Neuron (in vitro differentiated cells): Measurements from ENCODE around the gene CPNE2.
A peak's percentile ranks its signal among the peaks of the same experiment; 100 is the strongest.

ENCODE experiments used
- H2AFZ ChIP-seq: one replicate; pipeline ENCODE4 v1.6.1; 2013; ENCODE audit warnings: low read depth, mild to moderate bottlenecking, inconsistent platforms, low read length, moderate library complexity
- H3K27me3 ChIP-seq: one replicate; pipeline ENCODE4 v1.6.1; 2013; ENCODE audit warnings: low read length; ENCODE audit not compliant: insufficient read depth
- H3K36me3 ChIP-seq: one replicate; pipeline ENCODE4 v1.6.1; 2013; ENCODE audit warnings: low read length; ENCODE audit not compliant: insufficient read depth
- H3K4me1 ChIP-seq: one replicate; pipeline ENCODE4 v1.6.1; 2013; ENCODE audit warnings: low read length; ENCODE audit not compliant: insufficient read depth
- H3K4me3 ChIP-seq: 2 replicates; pipeline ENCODE4 v1.5.1; 2013; ENCODE audit warnings: mild to moderate bottlenecking, low read length, moderate library complexity
- H3K9me3 ChIP-seq: one replicate; pipeline ENCODE4 v1.6.1; 2013; ENCODE audit warnings: low read length

CPNE2 gene

DNA sequence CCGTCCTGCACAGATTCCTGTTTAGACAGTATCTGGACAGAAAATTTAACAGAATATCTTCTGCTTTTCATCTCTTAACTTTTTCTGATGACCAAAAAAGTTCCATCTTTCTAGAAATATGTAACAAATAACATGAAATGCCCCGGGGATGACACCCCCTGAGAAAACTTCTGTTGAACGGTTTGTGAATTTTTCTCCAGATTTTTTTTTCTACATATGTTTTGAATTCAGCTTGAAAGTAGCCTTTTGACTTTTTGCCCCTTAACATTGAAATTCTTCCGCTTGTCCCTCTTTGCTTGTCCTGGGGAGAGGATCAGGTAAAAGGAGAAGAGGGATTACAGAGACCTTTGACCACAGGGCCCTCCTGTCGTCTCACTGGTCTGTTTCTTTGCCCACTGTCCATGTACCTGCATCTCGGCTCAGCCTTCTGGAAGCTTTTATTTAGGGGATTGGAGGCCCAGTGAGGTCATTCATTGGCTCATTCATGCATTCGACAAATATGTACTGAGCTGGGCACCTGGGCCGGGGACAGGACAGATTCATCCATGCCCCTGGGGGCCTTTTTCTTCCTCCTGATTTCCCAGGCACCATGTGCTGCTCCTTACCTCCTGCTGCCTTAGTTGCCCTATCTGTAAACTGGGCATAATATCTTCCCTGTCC is 19.6 kb upstream of the CPNE2 start:
- Histone ChIP-seq H3K4me1 (no peaks in the 10 kb centered on the region), H3K27me3 (peaks cover 10% of the 10 kb centered on the region), H3K4me3 (no peak overlapping the region), H2AFZ (no peak overlapping the region), H3K36me3 (no peaks in the 10 kb centered on the region), H3K9me3 (no peaks in the 10 kb centered on the region)

DNA sequence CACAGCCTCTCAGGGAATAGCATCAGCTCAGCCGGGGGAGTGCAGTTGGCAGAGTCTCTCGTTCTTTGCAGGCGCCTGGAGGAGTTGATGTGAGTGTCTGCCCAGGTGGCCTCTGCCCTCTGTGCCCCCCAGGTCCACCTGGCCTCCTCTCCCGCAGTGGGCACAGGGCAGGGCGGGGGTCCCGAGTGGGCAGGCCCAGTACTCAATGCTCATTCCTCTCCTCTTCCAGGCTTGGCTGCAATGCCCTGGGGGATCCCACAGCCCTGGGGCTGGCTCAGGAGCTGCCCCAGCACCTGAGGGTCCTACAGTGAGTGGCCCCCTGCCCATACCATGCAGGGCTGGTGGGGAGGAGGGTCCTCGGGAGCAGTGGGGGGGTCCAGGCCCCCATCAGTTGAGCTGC is 14.7 kb upstream of the CPNE2 start:
- Histone ChIP-seq H2AFZ (no peak overlapping the region), H3K9me3 (no peaks in the 10 kb centered on the region), H3K36me3 (no peaks in the 10 kb centered on the region), H3K4me1 (no peaks in the 10 kb centered on the region), H3K27me3 (peaks cover 19% of the 10 kb centered on the region), H3K4me3 (no peak overlapping the region)

DNA sequence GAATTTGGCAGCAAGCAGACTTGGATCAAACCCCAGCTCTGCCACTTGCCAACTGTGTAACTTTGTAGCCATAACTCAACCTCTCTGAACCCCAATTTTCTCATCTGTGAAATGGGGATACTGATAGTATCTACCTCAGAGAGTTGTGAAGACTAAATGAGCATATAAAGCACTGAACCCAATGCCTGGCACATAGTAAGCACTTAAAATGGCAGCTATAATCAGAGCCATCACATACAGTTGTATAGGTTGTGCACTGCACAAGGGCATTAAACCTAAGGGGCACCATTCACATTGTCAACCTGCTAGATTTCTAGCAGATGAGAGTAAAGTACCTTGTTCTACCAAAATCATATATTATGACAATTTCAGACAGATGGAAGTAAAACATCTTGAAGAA is 10.6 kb upstream of the CPNE2 start:
- H3K36me3 ChIP-seq = no peaks in the 10 kb centered on the region
- H3K27me3 ChIP-seq = peaks cover 19% of the 10 kb centered on the region
- H2AFZ ChIP-seq = no peak overlapping the region
- no peaks in the 10 kb centered on the region for H3K9me3 ChIP-seq
- H3K4me1 ChIP-seq = peaks cover 5% of the 10 kb centered on the region
- no peak overlapping the region for H3K4me3 ChIP-seq

DNA sequence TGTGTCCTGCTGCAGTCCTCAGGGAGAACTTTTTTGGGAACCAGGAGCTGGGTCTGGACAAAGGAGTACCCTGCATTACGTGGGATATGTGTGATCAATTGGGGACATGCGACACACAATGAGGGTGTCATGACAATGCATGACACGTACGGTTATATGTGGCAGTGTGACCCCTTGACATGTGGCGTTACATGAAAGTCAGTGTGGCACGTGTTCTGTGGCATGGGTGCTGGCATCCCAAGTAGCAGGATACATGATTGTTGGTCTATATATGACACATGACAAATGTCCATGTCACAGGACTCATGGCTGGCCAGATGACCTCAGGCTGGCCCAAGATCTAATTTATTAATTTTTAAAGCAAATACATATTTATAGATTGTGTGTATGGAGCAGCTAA is 9.7 kb upstream of the CPNE2 start:
- Histone ChIP-seq H3K4me3 (no peak overlapping the region), H3K4me1 (peaks cover 5% of the 10 kb centered on the region), H3K36me3 (no peaks in the 10 kb centered on the region), H3K27me3 (peaks cover 19% of the 10 kb centered on the region), H2AFZ (no peak overlapping the region), H3K9me3 (no peaks in the 10 kb centered on the region)

DNA sequence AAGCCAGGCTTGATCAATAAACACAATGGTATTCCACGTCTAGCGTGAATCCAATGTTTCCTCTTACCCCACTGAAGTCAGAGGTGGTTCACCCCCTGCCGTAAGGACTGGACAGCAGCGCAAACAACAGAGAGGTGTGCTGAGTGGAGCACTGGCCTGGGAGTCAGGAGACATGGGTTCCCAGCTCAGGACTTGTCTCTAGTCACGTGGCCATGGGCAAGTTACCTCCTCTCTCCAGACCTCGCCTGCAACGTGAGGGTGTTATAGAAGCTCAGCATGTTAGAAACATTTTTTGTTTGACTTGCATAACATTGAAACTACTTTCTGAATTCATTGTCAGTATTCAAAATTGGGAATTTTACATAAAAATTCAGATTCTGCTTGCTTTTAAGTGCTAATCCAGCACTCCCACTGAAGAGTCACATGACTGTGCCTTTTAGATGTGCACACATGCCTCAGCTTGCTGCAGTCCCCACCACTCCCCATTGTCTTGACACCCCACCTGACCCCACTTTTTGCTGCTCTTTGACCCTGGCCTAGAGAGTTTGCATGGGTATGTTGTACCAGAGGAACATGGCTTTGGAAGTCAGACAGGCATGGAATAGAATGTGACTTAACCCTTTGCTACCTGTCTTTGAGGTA is 8.8 kb upstream of the CPNE2 start:
- no peaks in the 10 kb centered on the region for H3K9me3 ChIP-seq
- H3K4me3 ChIP-seq = no peak overlapping the region
- no peaks in the 10 kb centered on the region for H3K36me3 ChIP-seq
- H2AFZ ChIP-seq = no peak overlapping the region
- H3K27me3 ChIP-seq = peaks cover 17% of the 10 kb centered on the region
- peaks cover 5% of the 10 kb centered on the region for H3K4me1 ChIP-seq

DNA sequence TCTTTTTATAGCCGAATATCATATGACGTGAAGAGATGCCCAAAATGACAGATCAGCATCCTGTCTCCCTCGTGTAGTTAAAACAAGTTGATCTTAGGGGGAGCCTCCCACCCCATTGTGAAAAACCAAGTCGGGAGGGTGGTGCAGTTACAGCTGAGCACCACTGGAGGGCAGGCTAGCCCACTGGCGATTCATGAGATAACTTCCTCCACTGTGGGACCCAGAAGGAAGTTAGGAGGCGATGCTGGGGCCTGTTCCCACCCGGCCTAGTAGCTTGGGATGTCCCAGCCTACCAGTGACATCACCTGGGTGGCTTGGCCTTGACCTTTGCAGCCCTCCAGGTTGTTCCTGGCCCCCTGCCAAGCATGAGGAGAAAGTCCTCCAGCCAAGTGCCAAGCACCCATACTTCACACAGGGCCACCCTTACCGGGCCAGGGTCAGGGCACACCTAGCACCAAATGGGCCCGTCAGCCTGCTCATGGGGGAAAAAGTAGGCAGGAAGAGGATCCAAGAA is 8.1 kb upstream of the CPNE2 start:
- H3K4me3 ChIP-seq = no peak overlapping the region
- no peak overlapping the region for H2AFZ ChIP-seq
- no peaks in the 10 kb centered on the region for H3K36me3 ChIP-seq
- H3K27me3 ChIP-seq = peaks cover 11% of the 10 kb centered on the region
- H3K4me1 ChIP-seq = peaks cover 5% of the 10 kb centered on the region
- no peaks in the 10 kb centered on the region for H3K9me3 ChIP-seq

DNA sequence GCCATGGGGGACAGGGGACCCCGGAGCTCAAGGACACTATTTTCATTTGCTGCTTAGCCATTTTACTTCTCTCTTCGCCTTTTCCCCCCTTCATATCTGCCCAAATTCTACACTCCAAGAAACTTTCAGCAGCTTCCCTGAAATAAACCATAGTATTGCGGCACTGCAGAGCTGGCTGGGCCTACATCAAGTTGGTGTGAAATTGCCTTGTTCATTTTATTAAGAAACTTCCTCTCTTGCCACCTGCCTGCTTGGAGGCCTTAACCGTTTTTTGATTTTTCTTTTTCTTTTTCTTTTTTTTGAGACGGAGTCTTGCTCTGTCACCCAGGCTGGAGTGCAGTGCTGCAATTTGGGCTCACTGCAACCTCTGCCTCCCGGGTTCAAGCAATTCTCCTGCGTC is 7.4 kb upstream of the CPNE2 start:
- Histone ChIP-seq H2AFZ (no peak overlapping the region), H3K4me3 (no peak overlapping the region), H3K27me3 (peaks cover 5% of the 10 kb centered on the region), H3K36me3 (no peaks in the 10 kb centered on the region), H3K4me1 (peaks cover 5% of the 10 kb centered on the region), H3K9me3 (no peaks in the 10 kb centered on the region)

DNA sequence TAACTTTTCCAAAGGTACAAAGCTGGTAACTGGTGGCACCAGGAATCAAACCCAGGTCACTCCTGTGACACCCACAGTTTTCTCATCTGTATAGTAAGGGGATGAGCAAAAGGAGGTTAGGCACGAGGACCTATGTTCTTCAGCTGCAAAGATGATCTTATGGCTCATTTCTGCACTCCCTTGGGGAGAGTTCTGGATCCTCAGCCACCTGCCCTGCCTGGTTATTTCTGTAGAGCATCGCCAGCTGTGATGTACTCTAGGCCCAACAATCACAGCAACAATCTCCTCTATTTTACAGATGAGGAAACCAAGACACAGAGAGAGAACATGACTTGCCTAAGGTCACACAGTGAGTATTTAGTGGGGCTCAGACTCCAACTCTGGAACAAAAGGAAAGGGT is 5.4 kb upstream of the CPNE2 start:
- no peaks in the 10 kb centered on the region for H3K9me3 ChIP-seq
- H3K4me3 ChIP-seq = no peak overlapping the region
- H3K27me3 ChIP-seq = no peaks in the 10 kb centered on the region
- H3K4me1 ChIP-seq = peaks cover 14% of the 10 kb centered on the region
- no peaks in the 10 kb centered on the region for H3K36me3 ChIP-seq
- H2AFZ ChIP-seq = no peak overlapping the region

DNA sequence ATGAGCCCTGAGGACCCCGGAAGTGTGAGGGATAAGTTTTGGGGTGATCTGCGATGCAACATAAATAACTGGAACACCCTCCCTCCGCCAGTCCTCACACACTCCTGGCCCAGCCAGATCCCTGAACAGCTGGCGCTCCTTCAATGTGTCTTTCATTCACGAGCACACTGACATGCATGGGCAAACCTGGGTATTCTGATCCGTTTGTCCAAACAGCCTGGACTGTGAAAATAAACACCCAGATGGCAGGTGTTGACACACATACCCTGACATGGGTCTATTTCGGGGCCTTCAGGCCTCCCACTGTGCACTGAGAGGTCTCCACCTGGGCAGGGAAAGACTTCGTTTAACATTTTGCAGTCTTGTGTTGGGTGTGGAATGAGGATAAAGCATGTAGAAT is 3.0 kb upstream of the CPNE2 start:
- Histone ChIP-seq H2AFZ (no peak overlapping the region), H3K4me1 (peaks cover 19% of the 10 kb centered on the region), H3K4me3 (no peak overlapping the region), H3K27me3 (no peaks in the 10 kb centered on the region), H3K9me3 (no peaks in the 10 kb centered on the region), H3K36me3 (no peaks in the 10 kb centered on the region)

DNA sequence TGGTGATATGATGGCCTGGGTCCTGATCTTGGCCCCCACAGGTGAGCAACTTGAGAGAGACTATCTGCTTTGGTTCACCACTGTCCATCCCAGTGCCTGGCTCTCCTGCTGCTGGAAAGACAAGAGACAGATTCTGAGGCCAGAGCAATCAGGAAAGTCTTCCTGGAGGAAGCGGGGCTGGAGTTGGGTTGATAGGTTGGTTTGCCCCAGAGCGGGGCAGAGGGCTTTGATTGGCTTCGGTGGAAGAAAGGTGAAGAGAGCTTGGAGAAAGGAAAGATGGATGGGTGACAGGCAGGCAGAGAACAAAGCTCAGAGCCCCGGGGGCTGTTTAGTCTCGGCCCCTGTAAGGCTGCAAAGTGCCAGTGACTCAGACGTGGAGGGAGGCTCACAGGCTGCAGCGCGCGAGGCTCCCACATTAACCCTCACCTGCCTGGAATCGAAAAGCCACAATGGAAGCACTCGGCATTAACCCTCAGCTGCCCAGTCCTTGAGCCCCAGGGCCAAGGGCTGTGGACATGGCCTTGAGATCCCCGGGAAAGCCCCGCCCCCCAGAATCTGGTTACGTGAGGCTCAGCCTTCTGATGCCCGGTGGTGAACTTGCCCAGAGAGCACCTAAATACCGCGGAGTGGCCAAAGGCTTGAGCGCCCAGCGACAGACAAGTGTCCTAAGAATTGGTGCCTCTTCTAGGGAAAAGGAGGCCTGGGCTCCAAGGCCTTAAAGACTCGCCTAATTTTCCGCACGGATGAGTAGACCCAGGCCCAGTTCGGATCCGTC is 996 bp upstream of the CPNE2 start:
- Histone ChIP-seq H3K4me1 (peaks cover 19% of the 10 kb centered on the region), H3K27me3 (no peaks in the 10 kb centered on the region), H3K4me3 (peak overlapping the region; percentile 76), H2AFZ (peak overlapping the region; percentile 94), H3K9me3 (no peaks in the 10 kb centered on the region), H3K36me3 (no peaks in the 10 kb centered on the region)

DNA sequence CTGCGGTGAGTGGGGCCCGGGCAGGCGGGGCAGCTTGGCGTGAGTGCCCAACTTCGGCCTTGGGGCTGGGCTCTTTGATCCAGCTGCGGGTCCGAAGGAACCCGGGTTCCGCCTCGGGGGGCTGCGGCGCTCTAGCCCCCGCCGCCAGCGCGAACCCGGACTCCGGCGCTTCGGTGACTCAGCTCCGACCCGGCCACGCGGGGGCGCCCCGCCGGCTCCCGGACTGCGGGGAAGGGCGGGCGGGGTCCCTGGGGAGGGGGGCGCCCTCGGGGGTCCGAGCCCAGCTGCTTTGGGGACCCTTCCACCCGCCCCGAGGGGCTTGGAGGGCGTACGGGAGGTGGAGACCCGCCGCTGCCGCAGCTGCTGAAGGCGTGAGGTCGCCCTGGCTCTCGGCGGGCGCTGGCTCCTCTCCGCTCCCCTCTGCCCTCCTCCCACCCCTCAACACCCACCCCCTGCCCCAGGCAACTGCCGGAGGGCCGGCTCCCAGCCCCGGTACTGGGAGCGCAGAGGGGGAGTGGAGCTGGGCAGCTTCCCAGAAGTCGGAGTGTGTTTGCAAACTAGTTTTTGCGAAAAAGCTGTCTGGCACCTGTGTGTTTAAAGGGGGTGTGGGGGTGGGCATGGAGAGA is 516 bp downstream of the CPNE2 start:
- Histone ChIP-seq H2AFZ (peak overlapping the region; percentile 49), H3K4me1 (peaks cover 19% of the 10 kb centered on the region), H3K27me3 (no peaks in the 10 kb centered on the region), H3K4me3 (peak overlapping the region; percentile 76), H3K36me3 (no peaks in the 10 kb centered on the region), H3K9me3 (no peaks in the 10 kb centered on the region)

DNA sequence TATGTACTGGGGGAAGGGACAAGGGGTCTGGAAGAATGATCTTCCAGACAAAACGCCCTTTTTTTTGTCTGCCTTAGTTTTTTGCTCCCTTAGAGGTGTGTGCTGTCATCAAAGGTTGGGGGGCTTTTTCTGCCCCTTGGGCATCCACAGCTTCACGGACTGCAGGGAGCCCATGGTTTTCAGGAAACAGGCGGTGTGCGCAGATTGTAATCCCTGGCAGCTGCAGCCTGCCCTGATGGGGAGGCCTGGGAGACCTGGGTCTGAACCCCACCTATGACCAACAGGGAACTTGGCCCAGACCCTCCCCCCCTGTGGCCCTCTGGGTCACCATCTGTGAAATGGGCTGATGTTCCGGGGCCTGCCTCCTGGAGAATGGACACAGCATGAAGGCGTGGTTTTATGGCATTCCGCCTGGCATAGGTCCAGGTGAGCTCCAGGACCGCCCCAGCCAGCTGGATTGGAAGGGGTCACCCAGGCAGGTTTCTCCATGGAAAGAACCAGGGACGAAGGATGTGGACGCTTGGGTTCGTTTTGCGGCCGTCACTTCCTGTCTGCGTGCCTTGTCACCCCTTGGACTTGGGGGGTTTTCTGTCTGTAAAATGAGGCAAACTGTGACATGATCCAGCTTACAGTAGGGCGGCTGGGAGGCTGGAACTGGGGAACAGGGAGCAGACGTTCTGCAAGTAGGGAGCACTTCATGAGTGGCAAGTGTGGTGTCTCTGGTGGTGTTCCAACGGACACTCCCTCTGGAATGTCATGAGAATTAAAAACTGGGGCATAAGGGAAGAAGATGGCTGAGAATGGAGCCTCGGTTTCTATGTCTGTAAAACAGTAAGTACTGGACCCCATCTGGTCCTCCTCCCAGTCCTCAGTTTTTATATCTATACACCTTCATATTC is 1.5 kb downstream of the CPNE2 start:
- Histone ChIP-seq H3K4me3 (peak overlapping the region; percentile 76), H3K4me1 (peaks cover 19% of the 10 kb centered on the region), H3K36me3 (no peaks in the 10 kb centered on the region), H2AFZ (no peak overlapping the region), H3K27me3 (no peaks in the 10 kb centered on the region), H3K9me3 (no peaks in the 10 kb centered on the region)
